Omental fat pad (tissue), 4 donors: Measurements from ENCODE around the gene TEPSIN. TPM values are rescaled to one million over a fixed set of nuclear protein-coding genes. Genes with fewer than 3 reads are reported as not detected.

ENCODE experiments used
- ATAC-seq: fragments of 150-250 bp; one replicate; pipeline ENCODE4 v1.9.1; 2016; ENCODE audit warnings: mild to moderate bottlenecking, moderate library complexity; ENCODE audit not compliant: low FRiP score
- DNase-seq: peaks from one replicate; pipeline ENCODE4 v3.0.0-alpha.2; 2019; ENCODE audit warnings: low spot score
- total RNA-seq, 4 donors: library from RNA; depleted of rRNA; stranded (reverse); fragments of >200 nt; gene quantifications; one replicate each; pipeline ENCODE4 v1.1.0, GENCODE V29; 2016
- TF ChIP-seq, protein P1 (sequence below), 3 donors: fragments of 450-650 bp; IDR thresholded peaks; one replicate each; pipeline ENCODE4 v1.5.1; 2016 to 2017; ENCODE audit warnings: antibody characterized with exemption in 3 of 3, mild to moderate bottlenecking in 3 of 3, moderate library complexity in 2 of 3

TEPSIN gene
- total RNA-seq, 4 donors from 2014 or later: 15.1 to 56.1 (median 33.2) TPM

GRCh38 chr17:81193470-81194224 lies 45.2 kb downstream of the TEPSIN start:
- DNase-seq (no peak), ATAC-seq (no peak)
- TF ChIP-seq, protein P1, sequence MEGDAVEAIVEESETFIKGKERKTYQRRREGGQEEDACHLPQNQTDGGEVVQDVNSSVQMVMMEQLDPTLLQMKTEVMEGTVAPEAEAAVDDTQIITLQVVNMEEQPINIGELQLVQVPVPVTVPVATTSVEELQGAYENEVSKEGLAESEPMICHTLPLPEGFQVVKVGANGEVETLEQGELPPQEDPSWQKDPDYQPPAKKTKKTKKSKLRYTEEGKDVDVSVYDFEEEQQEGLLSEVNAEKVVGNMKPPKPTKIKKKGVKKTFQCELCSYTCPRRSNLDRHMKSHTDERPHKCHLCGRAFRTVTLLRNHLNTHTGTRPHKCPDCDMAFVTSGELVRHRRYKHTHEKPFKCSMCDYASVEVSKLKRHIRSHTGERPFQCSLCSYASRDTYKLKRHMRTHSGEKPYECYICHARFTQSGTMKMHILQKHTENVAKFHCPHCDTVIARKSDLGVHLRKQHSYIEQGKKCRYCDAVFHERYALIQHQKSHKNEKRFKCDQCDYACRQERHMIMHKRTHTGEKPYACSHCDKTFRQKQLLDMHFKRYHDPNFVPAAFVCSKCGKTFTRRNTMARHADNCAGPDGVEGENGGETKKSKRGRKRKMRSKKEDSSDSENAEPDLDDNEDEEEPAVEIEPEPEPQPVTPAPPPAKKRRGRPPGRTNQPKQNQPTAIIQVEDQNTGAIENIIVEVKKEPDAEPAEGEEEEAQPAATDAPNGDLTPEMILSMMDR (IDR thresholded peaks at IDR 0.05): no peak

- DNase-seq (no peak), ATAC-seq (no peak)
- TF ChIP-seq, protein P1 (IDR thresholded peaks at IDR 0.05): no peak
These were observed 45.8 kb downstream of the TEPSIN start for GRCh38 chr17:81193051-81193410.

- ATAC-seq (no peak), DNase-seq (no peak)
- TF ChIP-seq, protein P1 (IDR thresholded peaks at IDR 0.05): no peak
These were observed 46.3 kb downstream of the TEPSIN start for GRCh38 chr17:81192386-81193050.

- DNase-seq (no peak), ATAC-seq (no peak)
- TF ChIP-seq, protein P1 (IDR thresholded peaks at IDR 0.05): no peak
These were observed 47.2 kb downstream of the TEPSIN start for GRCh38 chr17:81191646-81192045.

- DNase-seq: no peak
- no peak for ATAC-seq
- TF ChIP-seq, protein P1 (IDR thresholded peaks at IDR 0.05): no peak
These were observed 47.7 kb downstream of the TEPSIN start for GRCh38 chr17:81191116-81191515.

GRCh38 chr17:81190591-81190990 lies 48.3 kb downstream of the TEPSIN start:
- ATAC-seq (no peak), DNase-seq (no peak)
- TF ChIP-seq, protein P1 (IDR thresholded peaks at IDR 0.05): no peak
